PFSK-1 (cell line): Measurements from ENCODE around the gene RASSF4.

Experiments used
- FOXP2 ChIP-seq: optimal IDR thresholded peaks from 2 replicates; pipeline ENCODE3; 2011; ENCODE audit warnings: borderline replicate concordance, control low read depth, inconsistent platforms; ENCODE audit not compliant: insufficient read depth; ENCODE audit errors: extremely low read length, extremely low read depth
- POLR2AphosphoS5 ChIP-seq: IDR thresholded peaks from 2 replicates; pipeline ENCODE4 v1.6.1; 2012; ENCODE audit warnings: low read depth, mild to moderate bottlenecking, control low read depth, low read length, moderate library complexity
- REST ChIP-seq, 2 experiments: IDR thresholded peaks; 2 replicates each; pipeline versions ENCODE4 v1.6.1 to v1.8.0; 2011 to 2012; ENCODE audit warnings: low read depth in 2 of 2, low read length in 2 of 2, control low read depth in 1 of 2, inconsistent platforms in 1 of 2, mild to moderate bottlenecking in 1 of 2, moderate library complexity in 1 of 2; ENCODE audit not compliant: insufficient read depth in 1 of 2
- SIN3A ChIP-seq: IDR thresholded peaks from 2 replicates; pipeline ENCODE4 v1.6.1; 2012; ENCODE audit warnings: mild to moderate bottlenecking, low read length, moderate library complexity, borderline replicate concordance; ENCODE audit not compliant: insufficient read depth
- TAF1 ChIP-seq: IDR thresholded peaks from 2 replicates; pipeline ENCODE4 v1.6.1; 2012; ENCODE audit warnings: low read length, control low read depth, borderline replicate concordance; ENCODE audit not compliant: insufficient read depth

RASSF4 gene

GRCh38 chr10:44971434-44971833 is 11.8 kb downstream of the RASSF4 start:
- no peak for TF ChIP-seq REST (IDR thresholded peaks at IDR 0.05; ENCODE audit: insufficient read depth in 1 of 2, low read depth in 2 of 2, low read length in 2 of 2)
- no peak for TF ChIP-seq POLR2AphosphoS5
- no peak for TF ChIP-seq SIN3A
- no peak for TF ChIP-seq FOXP2
- TF ChIP-seq TAF1: no peak

- no peak for TF ChIP-seq SIN3A
- TF ChIP-seq FOXP2: no peak
- no peak for TF ChIP-seq POLR2AphosphoS5
- TF ChIP-seq REST (IDR thresholded peaks at IDR 0.05; ENCODE audit: insufficient read depth in 1 of 2, low read depth in 2 of 2, low read length in 2 of 2): no peak
- TF ChIP-seq TAF1: no peak
Observed at GRCh38 chr10:44971935-44972757, 12.5 kb downstream of the RASSF4 start.

- no peak for TF ChIP-seq FOXP2
- no peak for TF ChIP-seq POLR2AphosphoS5
- TF ChIP-seq TAF1: no peak
- no peak for TF ChIP-seq SIN3A
- TF ChIP-seq REST (IDR thresholded peaks at IDR 0.05; ENCODE audit: insufficient read depth in 1 of 2, low read depth in 2 of 2, low read length in 2 of 2): no peak
Observed at GRCh38 chr10:44972874-44973306, 13.3 kb downstream of the RASSF4 start.

GRCh38 chr10:44973323-44974081 is 13.9 kb downstream of the RASSF4 start:
- TF ChIP-seq SIN3A (no peak), TAF1 (no peak), REST (IDR thresholded peaks at IDR 0.05; ENCODE audit: insufficient read depth in 1 of 2, low read depth in 2 of 2, low read length in 2 of 2) (no peak), POLR2AphosphoS5 (no peak), FOXP2 (no peak)
